Stimulated activated CD4-positive, alpha-beta T cell treated with anti-CD3 and anti-CD28 coated beads, Interleukin-1b, Interleukin-23, amount 100 ng/mL, for 24 hours (primary cell): ENCODE results near the gene PARP2.
"Not testable (repeated sequence)": the region's sequence is repeated elsewhere in the genome, so short reads cannot be mapped to it uniquely, and the experiment has no call there.

Experiments used
- DNase-seq, 4 experiments: peaks; one replicate each; pipeline ENCODE4 v3.0.0-alpha.2; 2020; ENCODE audit warnings: low read depth in 4 of 4, low spot score in 1 of 4

Gene PARP2

GRCh38 chr14:20345366-20345765 is 1.9 kb downstream of the PARP2 start:
- DNase-seq, result no peak

- no peak for DNase-seq
These were observed 3.3 kb downstream of the PARP2 start for GRCh38 chr14:20346713-20347112.

GRCh38 chr14:20347747-20348146 is 4.3 kb downstream of the PARP2 start:
- DNase-seq, result no peak

- no peak for DNase-seq
These were observed 6.8 kb downstream of the PARP2 start for GRCh38 chr14:20350282-20350681.

- no peak for DNase-seq
These were observed 7.4 kb downstream of the PARP2 start for GRCh38 chr14:20350860-20351259.

GRCh38 chr14:20356422-20356821 is 13.0 kb downstream of the PARP2 start:
- no peak for DNase-seq

GRCh38 chr14:20358474-20358873 is 15.0 kb downstream of the PARP2 start:
- not testable (repeated sequence) for DNase-seq

- no peak for DNase-seq
These were observed 22.5 kb downstream of the PARP2 start for GRCh38 chr14:20365928-20366327.

GRCh38 chr14:20372796-20373195 is 29.4 kb downstream of the PARP2 start:
- no peak for DNase-seq

- no peak for DNase-seq
These were observed 32.0 kb downstream of the PARP2 start for GRCh38 chr14:20375471-20375870.

GRCh38 chr14:20376071-20376588 is 32.7 kb downstream of the PARP2 start:
- no peak for DNase-seq

- no peak for DNase-seq
These were observed 33.7 kb downstream of the PARP2 start for GRCh38 chr14:20377171-20377570.

- DNase-seq, result no peak
These were observed 36.3 kb downstream of the PARP2 start for GRCh38 chr14:20379743-20380142.

- DNase-seq, result no peak
These were observed 37.2 kb downstream of the PARP2 start for GRCh38 chr14:20380681-20381080.

GRCh38 chr14:20381341-20381740 is 37.9 kb downstream of the PARP2 start:
- no peak for DNase-seq

- no peak for DNase-seq
These were observed 39.1 kb downstream of the PARP2 start for GRCh38 chr14:20382526-20382925.

GRCh38 chr14:20383032-20383431 is 39.6 kb downstream of the PARP2 start:
- no peak for DNase-seq

GRCh38 chr14:20383636-20384035 is 40.2 kb downstream of the PARP2 start:
- DNase-seq, result no peak

- no peak for DNase-seq
These were observed 40.9 kb downstream of the PARP2 start for GRCh38 chr14:20384321-20384720.

GRCh38 chr14:20384886-20385285 is 41.5 kb downstream of the PARP2 start:
- DNase-seq, result no peak

- DNase-seq, result no peak
These were observed 42.9 kb downstream of the PARP2 start for GRCh38 chr14:20386276-20386855.

- DNase-seq, result no peak
These were observed 44.1 kb downstream of the PARP2 start for GRCh38 chr14:20387576-20387975.

- DNase-seq, result no peak
These were observed 44.7 kb downstream of the PARP2 start for GRCh38 chr14:20388159-20388558.
